ENCODE data around the gene HACL1. TPM values are rescaled to one million over a fixed set of nuclear protein-coding genes. Genes with fewer than 3 reads are reported as not detected.

HACL1 gene
- total and polyA plus RNA-seq, 10 of the 15 experiments (the other 5 are each of a cell fraction or from before 2014, with no cell fraction given): 19.4 to 48.7 (median 30.1) TPM

- H3K9me3 ChIP-seq (replicated peaks; ENCODE audit: control insufficient read depth, insufficient read depth, low read length): no peaks in the 10 kb centered on the region
- H3K27ac ChIP-seq (ENCODE audit: control insufficient read depth, insufficient read depth): no peak overlapping the region
- no peak overlapping the region for H2AFZ ChIP-seq (ENCODE audit: control insufficient read depth, low read depth, low read length)
- WGBS (ENCODE audit: insufficient coverage, insufficient replicate concordance, low lambda C conversion rate, missing lambda C conversion rate): 99% methylated on average over 5 of the region's 5 CpGs
- H3K27me3 ChIP-seq (replicated peaks in 1 of 2; ENCODE audit: control insufficient read depth in 2 of 2, insufficient read depth in 2 of 2, low read length in 1 of 2): no peaks in the 10 kb centered on the region
- no peak for FAIRE-seq
- no peak overlapping the region for H3K9ac ChIP-seq (ENCODE audit: control insufficient read depth, insufficient read depth, low read length)
- ChIA-PET RAD21 (ENCODE audit: unreplicated experiment) (no interaction called here), SMC1A (ENCODE audit: uncharacterized antibody, unreplicated experiment) (interaction anchor here (0.7 to 1.6 kb wide), 3 partner anchors 19 to 308 kb away, joined by 3 read pairs; no protein-coding TSS in a partner anchor), POLR2A (no interaction called here), CTCF (interaction anchor here (0.8 to 1.3 kb wide), 3 partner anchors 11 to 170 kb away, joined by 3 to 6 read pairs (median 3); no protein-coding TSS in a partner anchor)
- no peaks in the 10 kb centered on the region for H3K79me2 ChIP-seq (ENCODE audit: control insufficient read depth, insufficient read depth, low read length)
- peaks cover 3% of the 10 kb centered on the region for H3K4me1 ChIP-seq (ENCODE audit: control insufficient read depth, insufficient read depth, low read length)
- no peak overlapping the region for H3K4me3 ChIP-seq
- peaks cover 2 to 11% of the 10 kb centered on the region in 2 experiments for H3K36me3 ChIP-seq (ENCODE audit: control insufficient read depth in 2 of 2, insufficient read depth in 2 of 2, low read length in 1 of 2)
- TF ChIP-seq ETV6 (conservative IDR thresholded peaks at IDR 0.05 in 1 of 2, IDR thresholded peaks at IDR 0.05 in 1 of 2; ENCODE audit: borderline replicate concordance in 1 of 2, low read depth in 1 of 2) (no peak), ASH2L (IDR thresholded peaks at IDR 0.05; ENCODE audit: borderline replicate concordance, low read depth) (no peak), ZBTB33 (IDR thresholded peaks at IDR 0.05) (no peak), SUPT20H (IDR thresholded peaks at IDR 0.05; ENCODE audit: borderline replicate concordance, control insufficient read depth, low read depth, low read length) (no peak), PBX3 (IDR thresholded peaks at IDR 0.05; ENCODE audit: insufficient replicate concordance, low read depth, low read length) (no peak)
- no peak overlapping the region for H3K4me2 ChIP-seq (ENCODE audit: control insufficient read depth, insufficient read depth)
- in situ Hi-C loops (cut with MboI): no loop called here
- no peak for ATAC-seq
- BruUV-seq (replicated peaks): no TSS peak
- intact Hi-C loops (cut with micrococcal nuclease; ENCODE audit: unreplicated experiment): no loop called here
- DNase-seq (ENCODE audit: low read depth, low spot score): no peak
- H4K20me1 ChIP-seq (ENCODE audit: control insufficient read depth, insufficient read depth): no peaks in the 10 kb centered on the region
These were observed 25.9 kb downstream of the HACL1 start for GRCh38 chr3:15575446-15575845.

All from GM12878 (cell line).